ENCODE measurements around the gene FOXN4. TPM values are rescaled to one million over a fixed set of nuclear protein-coding genes. Genes with fewer than 3 reads are reported as not detected.

Gene FOXN4
- total and polyA plus RNA-seq, 2 of the 13 experiments (the other 11 are each of a cell fraction or from before 2014, with no cell fraction given): 0.11 TPM; not detected in 1

GRCh38 chr12:109247831-109248654, 61.0 kb downstream of the FOXN4 start (continued):
- TF ChIP-seq SKIL (CRISPR knock-in tag; IDR thresholded peaks at IDR 0.05; ENCODE audit: borderline replicate concordance) (no peak), PHF8 (CRISPR knock-in tag; IDR thresholded peaks at IDR 0.05) (no peak), ZNF644 (CRISPR knock-in tag; IDR thresholded peaks at IDR 0.05; ENCODE audit: low read depth) (0 out of 2 replicates have a peak, but pooled peaks have one; percentile 32), IKZF1 (IDR thresholded peaks at IDR 0.05) (no peak), FUBP1 (CRISPR knock-in tag; IDR thresholded peaks at IDR 0.05; ENCODE audit: borderline replicate concordance) (no peak), YEATS2 (CRISPR knock-in tag; IDR thresholded peaks at IDR 0.05; ENCODE audit: borderline replicate concordance) (no peak; the same call in 1 of the 2 replicates), HOXA3 (CRISPR knock-in tag; IDR thresholded peaks at IDR 0.05) (peak; percentile 32; the same call in 1 of the 2 replicates), TEAD3 (CRISPR knock-in tag; optimal IDR thresholded peaks at IDR 0.05; ENCODE audit: borderline replicate concordance) (peak; percentile 29), ZNF816 (CRISPR knock-in tag; IDR thresholded peaks at IDR 0.05; ENCODE audit: borderline replicate concordance) (no peak), TEAD2 (CRISPR knock-in tag; IDR thresholded peaks at IDR 0.05) (no peak), TFDP1 (CRISPR knock-in tag; IDR thresholded peaks at IDR 0.05; ENCODE audit: borderline replicate concordance) (0 out of 2 replicates have a peak, but pooled peaks have one; percentile 25), ZNF253 (CRISPR knock-in tag; IDR thresholded peaks at IDR 0.05; ENCODE audit: borderline replicate concordance) (no peak), ZNF776 (CRISPR knock-in tag; IDR thresholded peaks at IDR 0.05) (no peak), PLSCR1 (CRISPR knock-in tag; IDR thresholded peaks at IDR 0.05; ENCODE audit: borderline replicate concordance) (no peak), ZNF83 (CRISPR knock-in tag; IDR thresholded peaks at IDR 0.05; ENCODE audit: borderline replicate concordance) (no peak), SNAPC4 (CRISPR knock-in tag; IDR thresholded peaks at IDR 0.05) (no peak), SRSF4 (IDR thresholded peaks at IDR 0.05; ENCODE audit: low read depth, low read length, poor library complexity, severe bottlenecking) (no peak)
